ENCODE measurements around the gene GRPEL1. TPM values are rescaled to one million over a fixed set of nuclear protein-coding genes. Genes with fewer than 3 reads are reported as not detected.

Gene GRPEL1
- total RNA-seq, 1 donor from 2014 or later, result 55.8 TPM

DNA sequence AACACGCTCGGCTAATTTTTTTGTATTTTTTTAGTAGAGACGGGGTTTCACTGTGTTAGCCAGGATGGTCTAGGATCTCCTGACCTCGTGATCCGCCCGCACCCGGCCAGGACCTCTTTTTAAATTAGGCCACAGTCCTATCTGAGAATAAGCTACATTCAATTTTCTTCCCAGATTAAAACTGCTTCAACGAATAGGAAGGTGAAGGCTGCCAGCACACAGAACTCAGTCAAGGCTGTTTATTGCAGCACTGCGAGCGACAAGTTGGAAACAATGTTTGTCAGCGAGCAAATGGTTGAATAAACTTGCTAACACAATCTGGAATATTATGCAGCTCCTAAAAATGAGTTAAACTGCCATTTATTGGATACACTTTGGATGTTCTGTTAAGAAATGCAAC is 1.9 kb downstream of the GRPEL1 start:
- Histone ChIP-seq H2AFZ (ENCODE audit: low read depth, low read length) (no peak overlapping the region), H3K27ac (ENCODE audit: low read depth, low read length) (no peak overlapping the region), H3K4me1 (ENCODE audit: insufficient read depth, low read length) (peaks cover 16% of the 10 kb centered on the region), H3K9me3 (ENCODE audit: insufficient read depth, low read depth, low read length) (no peaks in the 10 kb centered on the region), H3K27me3 (ENCODE audit: insufficient read depth, low read length) (no peaks in the 10 kb centered on the region), H3K4me2 (ENCODE audit: low read length) (no peak overlapping the region), H4K20me1 (ENCODE audit: insufficient read depth, low read length) (peaks cover 55% of the 10 kb centered on the region), H3K36me3 (ENCODE audit: insufficient read depth, low read length) (peaks cover 24% of the 10 kb centered on the region), H3K4me3 (ENCODE audit: insufficient read depth, low read depth, low read length) (no peak overlapping the region), H3K9ac (ENCODE audit: low read length) (no peak overlapping the region), H3K79me2 (ENCODE audit: insufficient read depth, low read length) (peaks cover 42% of the 10 kb centered on the region)
- DNase-seq (ENCODE audit: low read depth) (no peak), FAIRE-seq (no peak)
- Mint-ChIP-seq H3K36me3 (ENCODE audit: low read depth, unreplicated experiment) (peaks cover 12% of the 10 kb centered on the region), H3K4me3 (ENCODE audit: unreplicated experiment) (peak overlapping the region; percentile 94), H3K4me1 (ENCODE audit: low read depth, unreplicated experiment) (peaks cover 3% of the 10 kb centered on the region), H3K9me3 (ENCODE audit: unreplicated experiment) (no peaks in the 10 kb centered on the region), H3K27ac (ENCODE audit: unreplicated experiment) (no peak overlapping the region), H3K27me3 (ENCODE audit: low read depth, unreplicated experiment) (peaks cover 6% of the 10 kb centered on the region)
- TF ChIP-seq, protein P1, sequence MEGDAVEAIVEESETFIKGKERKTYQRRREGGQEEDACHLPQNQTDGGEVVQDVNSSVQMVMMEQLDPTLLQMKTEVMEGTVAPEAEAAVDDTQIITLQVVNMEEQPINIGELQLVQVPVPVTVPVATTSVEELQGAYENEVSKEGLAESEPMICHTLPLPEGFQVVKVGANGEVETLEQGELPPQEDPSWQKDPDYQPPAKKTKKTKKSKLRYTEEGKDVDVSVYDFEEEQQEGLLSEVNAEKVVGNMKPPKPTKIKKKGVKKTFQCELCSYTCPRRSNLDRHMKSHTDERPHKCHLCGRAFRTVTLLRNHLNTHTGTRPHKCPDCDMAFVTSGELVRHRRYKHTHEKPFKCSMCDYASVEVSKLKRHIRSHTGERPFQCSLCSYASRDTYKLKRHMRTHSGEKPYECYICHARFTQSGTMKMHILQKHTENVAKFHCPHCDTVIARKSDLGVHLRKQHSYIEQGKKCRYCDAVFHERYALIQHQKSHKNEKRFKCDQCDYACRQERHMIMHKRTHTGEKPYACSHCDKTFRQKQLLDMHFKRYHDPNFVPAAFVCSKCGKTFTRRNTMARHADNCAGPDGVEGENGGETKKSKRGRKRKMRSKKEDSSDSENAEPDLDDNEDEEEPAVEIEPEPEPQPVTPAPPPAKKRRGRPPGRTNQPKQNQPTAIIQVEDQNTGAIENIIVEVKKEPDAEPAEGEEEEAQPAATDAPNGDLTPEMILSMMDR (IDR thresholded peaks at IDR 0.05; ENCODE audit: insufficient read depth, low read depth, low read length), result no peak
- TF ChIP-seq EZH2 (IDR thresholded peaks at IDR 0.05; ENCODE audit: insufficient read depth, low read length), result no peak

DNA sequence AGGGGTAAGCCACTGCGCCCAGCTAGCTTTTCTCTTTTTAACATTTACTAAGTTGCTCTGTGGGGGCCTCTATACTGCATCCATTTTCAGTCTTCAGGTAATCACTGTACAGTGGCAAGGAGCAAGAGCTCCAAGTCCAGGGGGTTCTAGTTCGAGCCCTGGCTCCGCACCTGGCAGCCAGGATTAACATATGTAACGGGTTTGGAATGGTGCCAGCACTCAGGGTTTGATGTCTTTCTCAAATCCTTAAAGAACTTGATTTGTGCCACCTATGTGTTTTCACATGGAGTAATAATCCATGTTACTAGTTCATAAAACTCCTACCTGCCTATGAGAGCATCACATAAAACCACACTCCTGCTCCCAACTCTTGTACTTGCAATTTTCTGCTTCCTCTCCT is 4.5 kb downstream of the GRPEL1 start:
- FAIRE-seq (no peak), DNase-seq (ENCODE audit: low read depth) (no peak)
- Histone ChIP-seq H3K9ac (ENCODE audit: low read length) (no peak overlapping the region), H3K4me2 (ENCODE audit: low read length) (no peak overlapping the region), H3K9me3 (ENCODE audit: insufficient read depth, low read depth, low read length) (no peaks in the 10 kb centered on the region), H4K20me1 (ENCODE audit: insufficient read depth, low read length) (peaks cover 72% of the 10 kb centered on the region), H3K79me2 (ENCODE audit: insufficient read depth, low read length) (peaks cover 42% of the 10 kb centered on the region), H3K27ac (ENCODE audit: low read depth, low read length) (no peak overlapping the region), H3K4me3 (ENCODE audit: insufficient read depth, low read depth, low read length) (no peak overlapping the region), H2AFZ (ENCODE audit: low read depth, low read length) (no peak overlapping the region), H3K4me1 (ENCODE audit: insufficient read depth, low read length) (peaks cover 10% of the 10 kb centered on the region), H3K36me3 (ENCODE audit: insufficient read depth, low read length) (peaks cover 46% of the 10 kb centered on the region), H3K27me3 (ENCODE audit: insufficient read depth, low read length) (no peaks in the 10 kb centered on the region)
- H3K9me3 Mint-ChIP-seq (ENCODE audit: unreplicated experiment), result no peaks in the 10 kb centered on the region
- no peaks in the 10 kb centered on the region for H3K27me3 Mint-ChIP-seq (ENCODE audit: low read depth, unreplicated experiment)
- H3K4me3 Mint-ChIP-seq (ENCODE audit: unreplicated experiment), result no peak overlapping the region
- H3K36me3 Mint-ChIP-seq (ENCODE audit: low read depth, unreplicated experiment), result peaks cover 13% of the 10 kb centered on the region
- H3K4me1 Mint-ChIP-seq (ENCODE audit: low read depth, unreplicated experiment), result peaks cover 3% of the 10 kb centered on the region
- H3K27ac Mint-ChIP-seq (ENCODE audit: unreplicated experiment), result no peak overlapping the region
- TF ChIP-seq, protein P1 (IDR thresholded peaks at IDR 0.05; ENCODE audit: insufficient read depth, low read depth, low read length), result no peak
- TF ChIP-seq EZH2 (IDR thresholded peaks at IDR 0.05; ENCODE audit: insufficient read depth, low read length), result no peak

DNA sequence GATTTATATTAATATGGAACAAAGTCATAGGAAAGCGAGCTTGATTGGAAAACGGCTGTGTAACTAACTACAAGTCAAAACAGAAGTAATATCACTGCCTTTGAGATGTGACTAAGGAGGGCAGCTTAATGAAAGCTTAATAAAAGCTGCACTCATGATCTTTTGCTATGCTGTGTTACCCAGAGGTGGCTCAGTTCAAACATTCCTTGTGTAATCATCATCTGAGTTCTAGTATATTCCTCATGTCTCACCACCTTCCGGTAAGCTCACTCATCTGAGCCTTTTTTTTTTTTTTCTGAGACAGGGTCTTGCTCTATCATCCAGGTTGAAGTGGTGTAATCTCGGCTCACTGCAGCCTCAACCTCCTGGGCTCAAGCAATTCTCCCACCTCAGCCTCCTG is 5.0 kb downstream of the GRPEL1 start:
- no peak overlapping the region for H3K4me3 Mint-ChIP-seq (ENCODE audit: unreplicated experiment)
- peaks cover 14% of the 10 kb centered on the region for H3K36me3 Mint-ChIP-seq (ENCODE audit: low read depth, unreplicated experiment)
- DNase-seq (ENCODE audit: low read depth) (no peak), FAIRE-seq (no peak)
- H3K4me1 Mint-ChIP-seq (ENCODE audit: low read depth, unreplicated experiment), result peaks cover 3% of the 10 kb centered on the region
- H3K9me3 Mint-ChIP-seq (ENCODE audit: unreplicated experiment), result no peaks in the 10 kb centered on the region
- Histone ChIP-seq H3K27me3 (ENCODE audit: insufficient read depth, low read length) (no peaks in the 10 kb centered on the region), H3K9ac (ENCODE audit: low read length) (no peak overlapping the region), H3K36me3 (ENCODE audit: insufficient read depth, low read length) (peaks cover 47% of the 10 kb centered on the region), H3K4me3 (ENCODE audit: insufficient read depth, low read depth, low read length) (no peak overlapping the region), H3K79me2 (ENCODE audit: insufficient read depth, low read length) (peaks cover 41% of the 10 kb centered on the region), H3K9me3 (ENCODE audit: insufficient read depth, low read depth, low read length) (no peaks in the 10 kb centered on the region), H3K27ac (ENCODE audit: low read depth, low read length) (no peak overlapping the region), H3K4me1 (ENCODE audit: insufficient read depth, low read length) (peaks cover 10% of the 10 kb centered on the region), H2AFZ (ENCODE audit: low read depth, low read length) (no peak overlapping the region), H3K4me2 (ENCODE audit: low read length) (no peak overlapping the region), H4K20me1 (ENCODE audit: insufficient read depth, low read length) (peaks cover 74% of the 10 kb centered on the region)
- TF ChIP-seq, protein P1 (IDR thresholded peaks at IDR 0.05; ENCODE audit: insufficient read depth, low read depth, low read length), result no peak
- TF ChIP-seq EZH2 (IDR thresholded peaks at IDR 0.05; ENCODE audit: insufficient read depth, low read length), result no peak
- no peaks in the 10 kb centered on the region for H3K27me3 Mint-ChIP-seq (ENCODE audit: low read depth, unreplicated experiment)
- H3K27ac Mint-ChIP-seq (ENCODE audit: unreplicated experiment), result no peak overlapping the region
